Endothelial cell of umbilical vein (primary cell): Measurements from ENCODE around the gene SNX22. TPM values are rescaled to one million over a fixed set of nuclear protein-coding genes. Genes with fewer than 3 reads are reported as not detected.

ENCODE experiments used
- BruUV-seq: library from RNA; stranded (reverse); fragments of 400-500 nt; replicated peaks from 2 replicates; lab custom pipeline; 2021; lab: Mats Ljungman, UMichigan
- CTCF ChIA-PET: fragments of 300-600, 350-600 bp; sonication (Branson Sonifier 250); formaldehyde crosslinking; loops from one replicate; lab custom pipeline; 2021; ENCODE audit warnings: antibody characterized with exemption, inconsistent platforms; lab: Charles Lee
- POLR2A ChIA-PET: fragments of 300-600, 350-600 bp; sonication (Branson Sonifier 250); formaldehyde crosslinking; loops from one replicate; lab custom pipeline; 2021; ENCODE audit warnings: antibody characterized with exemption, inconsistent platforms; lab: Charles Lee
- DNase-seq: peaks from one replicate; pipeline ENCODE4 v3.0.0-alpha.2; 2011; ENCODE audit warnings: low read depth, low spot score
- FAIRE-seq: peaks from 2 replicates; lab custom pipeline; 2011; peaks lifted over from hg19 to GRCh38; lab: Jason Lieb, UNC
- H2AFZ ChIP-seq: 2 replicates; pipeline ENCODE4 v1.6.0; 2012; ENCODE audit warnings: low read depth, low read length, control low read depth, inconsistent platforms
- H3K27ac ChIP-seq: 2 replicates; pipeline ENCODE4 v1.5.1; 2011; ENCODE audit warnings: low read depth, mild to moderate bottlenecking, control low read depth, low read length, moderate library complexity; ENCODE audit not compliant: insufficient read depth
- H3K27me3 ChIP-seq, 2 experiments: 2 replicates each; pipeline versions ENCODE4 v1.6.0 to v1.6.1; 2011; ENCODE audit warnings: low read length in 2 of 2, mixed read lengths in 1 of 2; ENCODE audit not compliant: control insufficient read depth in 2 of 2, insufficient read depth in 2 of 2
- H3K36me3 ChIP-seq, 2 experiments: 2 replicates in 1 of 2; 3 replicates in 1 of 2; pipeline ENCODE4 v1.5.1; 2011; ENCODE audit warnings: low read length in 2 of 2, mild to moderate bottlenecking in 1 of 2, moderate library complexity in 1 of 2; ENCODE audit not compliant: control insufficient read depth in 2 of 2, insufficient read depth in 2 of 2; ENCODE audit errors: extremely low read depth in 1 of 2
- H3K4me1 ChIP-seq: 3 replicates; pipeline ENCODE4 v1.5.1; 2011; ENCODE audit warnings: mild to moderate bottlenecking, low read length; ENCODE audit not compliant: control insufficient read depth, insufficient read depth; ENCODE audit errors: extremely low read depth
- H3K4me2 ChIP-seq: 2 replicates; pipeline ENCODE4 v1.6.1; 2011; ENCODE audit warnings: low read length, control low read depth, mixed read lengths; ENCODE audit not compliant: insufficient read depth
- H3K4me3 ChIP-seq, 3 experiments: fragments of 200-600 bp in 1 of 3; sonication (generic), shearing (Covaris generic) in 1 of 3; replicated peaks in 1 of 3; 2 replicates each; pipeline ENCODE4 v1.5.1; 2011 to 2016; ENCODE audit warnings: control low read depth in 3 of 3, low read length in 3 of 3, mild to moderate bottlenecking in 2 of 3, inconsistent platforms in 1 of 3, low read depth in 1 of 3, moderate library complexity in 1 of 3; ENCODE audit not compliant: insufficient read depth in 1 of 3
- H3K79me2 ChIP-seq: 2 replicates; pipeline ENCODE4 v1.6.0; 2012; ENCODE audit warnings: low read length, inconsistent platforms; ENCODE audit not compliant: control insufficient read depth, insufficient read depth
- H3K9ac ChIP-seq: replicated peaks from 2 replicates; pipeline ENCODE3; 2011; ENCODE audit warnings: low read length, control low read depth; ENCODE audit not compliant: insufficient read depth; ENCODE audit errors: extremely low read depth
- H3K9me1 ChIP-seq: replicated peaks from 3 replicates; pipeline ENCODE4 v1.6.0; 2011; ENCODE audit warnings: mild to moderate bottlenecking, low read length; ENCODE audit not compliant: control insufficient read depth, insufficient read depth; ENCODE audit errors: extremely low read depth
- H3K9me3 ChIP-seq: replicated peaks from 2 replicates; pipeline ENCODE4 v1.5.1; 2012; ENCODE audit warnings: low read length, inconsistent platforms; ENCODE audit not compliant: control insufficient read depth, insufficient read depth
- H4K20me1 ChIP-seq: replicated peaks from 2 replicates; pipeline ENCODE3; 2011; ENCODE audit warnings: mild to moderate bottlenecking, low read length; ENCODE audit not compliant: control insufficient read depth, insufficient read depth; ENCODE audit errors: extremely low read depth
- CTCF ChIP-seq, 2 donors: IDR thresholded peaks; 1 replicate in 1 of 2; 2 replicates in 1 of 2; pipeline ENCODE4 v1.5.1; 2011; ENCODE audit warnings: low read length in 2 of 2, mild to moderate bottlenecking in 2 of 2, moderate library complexity in 2 of 2, control low read depth in 1 of 2, inconsistent platforms in 1 of 2, low read depth in 1 of 2; ENCODE audit not compliant: insufficient read depth in 1 of 2; ENCODE audit errors: extremely low read depth in 1 of 2
- EZH2 ChIP-seq: IDR thresholded peaks from 2 replicates; pipeline ENCODE4 v1.6.1; 2012; ENCODE audit warnings: borderline replicate concordance, low read depth, mild to moderate bottlenecking, moderate library complexity, low read length, inconsistent platforms; ENCODE audit not compliant: severe bottlenecking
- FOS ChIP-seq: IDR thresholded peaks from 2 replicates; pipeline ENCODE4 v1.6.1; 2011; ENCODE audit warnings: mild to moderate bottlenecking, low read length, moderate library complexity, borderline replicate concordance; ENCODE audit not compliant: insufficient read depth
- GATA2 ChIP-seq: IDR thresholded peaks from 2 replicates; pipeline ENCODE4 v1.7.0; 2011; ENCODE audit warnings: low read depth, mild to moderate bottlenecking, moderate library complexity, mixed read lengths, low read length; ENCODE audit not compliant: insufficient read length, insufficient read depth
- JUN ChIP-seq: IDR thresholded peaks from 2 replicates; pipeline ENCODE4 v1.6.1; 2011; ENCODE audit warnings: borderline replicate concordance, low read depth; ENCODE audit not compliant: insufficient read length, insufficient read depth
- MAX ChIP-seq: IDR thresholded peaks from 2 replicates; pipeline ENCODE4 v1.6.1; 2011; ENCODE audit not compliant: insufficient read depth, insufficient read length
- MYC ChIP-seq: IDR thresholded peaks from one replicate; pipeline ENCODE4 v1.6.1; 2011; ENCODE audit warnings: mild to moderate bottlenecking, low read depth, low read length
- POLR2A ChIP-seq: IDR thresholded peaks from 2 replicates; pipeline ENCODE4 v1.6.1; 2012; ENCODE audit warnings: low read depth, mild to moderate bottlenecking, control low read depth, low read length
- POLR2AphosphoS5 ChIP-seq: IDR thresholded peaks from 2 replicates; pipeline ENCODE4 v1.6.1; 2012; ENCODE audit warnings: low read depth, mild to moderate bottlenecking, control low read depth, low read length, moderate library complexity; ENCODE audit not compliant: insufficient read depth
- dilution Hi-C: fragments of 300-500 bp; cut with MboI; formaldehyde crosslinking; loops from one replicate; pipeline ENCODE4 v1.15.0; 2019; ENCODE audit warnings: low sequenced_read_pairs; ENCODE audit not compliant: extremely low pct_ligation_motif_present
- intact Hi-C: fragments of 100-400 bp; cut with micrococcal nuclease; formaldehyde crosslinking; loops from one replicate; pipeline ENCODE4 v1.10.0; 2022
- polyA plus RNA-seq, 4 experiments: library from polyadenylated mRNA; depleted of rRNA in 3 of 4; stranded (reverse) in 3 of 4; unstranded in 1 of 4; fragments of >200 nt; gene quantifications; 2 replicates each; pipeline versions ENCODE4 v1.2.1 to v1.2.3, GENCODE V29; 2011 to 2012; ENCODE audit warnings: missing spikeins in 1 of 4
- total RNA-seq: library from RNA; stranded (reverse); gene quantifications from 2 replicates; pipeline ENCODE4 v1.2.3, GENCODE V29; 2021

The SNX22 gene
- total and polyA plus RNA-seq, 2 donors (not counting 3 experiments of a cell fraction or from before 2014, with no cell fraction given) = 0.14 to 0.73 TPM

- no peak overlapping the region for H3K27ac ChIP-seq
- H3K79me2 ChIP-seq = peaks cover 42% of the 10 kb centered on the region
- no peaks in the 10 kb centered on the region for H3K9me3 ChIP-seq
- intact Hi-C loops (no loop called here), dilution Hi-C loops (no loop called here)
- DNase-seq = no peak
- peaks cover 7% of the 10 kb centered on the region for H3K4me1 ChIP-seq
- FAIRE-seq = peak; percentile 54
- TF ChIP-seq POLR2AphosphoS5 (no peak), JUN (no peak), EZH2 (no peak), POLR2A (no peak), MYC (no peak), GATA2 (no peak), MAX (no peak), FOS (no peak), CTCF (IDR thresholded peaks at IDR 0.05; ENCODE audit: extremely low read depth in 1 of 2, insufficient read depth in 1 of 2, low read depth in 1 of 2, low read length in 2 of 2) (no peak)
- no peak overlapping the region for H3K4me3 ChIP-seq
- POLR2A ChIA-PET = interaction anchor here (0.6 kb wide), 1 partner anchor 89 kb away, joined by 4 read pairs; no protein-coding TSS in a partner anchor
- no peak overlapping the region for H3K9ac ChIP-seq
- peaks cover 23 to 49% of the 10 kb centered on the region in 2 experiments for H3K36me3 ChIP-seq
- no TSS peak for BruUV-seq
- H3K4me2 ChIP-seq = no peak overlapping the region
- no peaks in the 10 kb centered on the region for H3K9me1 ChIP-seq
- H3K27me3 ChIP-seq = peaks cover 4 to 5% of the 10 kb centered on the region in 2 experiments
- H4K20me1 ChIP-seq = no peaks in the 10 kb centered on the region
- CTCF ChIA-PET = no interaction called here
- no peak overlapping the region for H2AFZ ChIP-seq
Measured at GRCh38 chr15:64157599-64158125, 6.1 kb downstream of the SNX22 start.
